NCI-H82 treated with DMSO at 0.1 percent for 48 hours (cell line): ENCODE measurements around the gene OGA.

ENCODE experiments used
- DNase-seq: peaks from one replicate; lab custom pipeline; 2025; ENCODE audit not compliant: unreplicated experiment; lab: John Stamatoyannopoulos, UW

Gene OGA

GRCh38 chr10:101761226-101761625 is 57.0 kb downstream of the OGA start:
- no peak for DNase-seq

GRCh38 chr10:101760510-101760909 is 57.7 kb downstream of the OGA start:
- DNase-seq = no peak

DNA sequence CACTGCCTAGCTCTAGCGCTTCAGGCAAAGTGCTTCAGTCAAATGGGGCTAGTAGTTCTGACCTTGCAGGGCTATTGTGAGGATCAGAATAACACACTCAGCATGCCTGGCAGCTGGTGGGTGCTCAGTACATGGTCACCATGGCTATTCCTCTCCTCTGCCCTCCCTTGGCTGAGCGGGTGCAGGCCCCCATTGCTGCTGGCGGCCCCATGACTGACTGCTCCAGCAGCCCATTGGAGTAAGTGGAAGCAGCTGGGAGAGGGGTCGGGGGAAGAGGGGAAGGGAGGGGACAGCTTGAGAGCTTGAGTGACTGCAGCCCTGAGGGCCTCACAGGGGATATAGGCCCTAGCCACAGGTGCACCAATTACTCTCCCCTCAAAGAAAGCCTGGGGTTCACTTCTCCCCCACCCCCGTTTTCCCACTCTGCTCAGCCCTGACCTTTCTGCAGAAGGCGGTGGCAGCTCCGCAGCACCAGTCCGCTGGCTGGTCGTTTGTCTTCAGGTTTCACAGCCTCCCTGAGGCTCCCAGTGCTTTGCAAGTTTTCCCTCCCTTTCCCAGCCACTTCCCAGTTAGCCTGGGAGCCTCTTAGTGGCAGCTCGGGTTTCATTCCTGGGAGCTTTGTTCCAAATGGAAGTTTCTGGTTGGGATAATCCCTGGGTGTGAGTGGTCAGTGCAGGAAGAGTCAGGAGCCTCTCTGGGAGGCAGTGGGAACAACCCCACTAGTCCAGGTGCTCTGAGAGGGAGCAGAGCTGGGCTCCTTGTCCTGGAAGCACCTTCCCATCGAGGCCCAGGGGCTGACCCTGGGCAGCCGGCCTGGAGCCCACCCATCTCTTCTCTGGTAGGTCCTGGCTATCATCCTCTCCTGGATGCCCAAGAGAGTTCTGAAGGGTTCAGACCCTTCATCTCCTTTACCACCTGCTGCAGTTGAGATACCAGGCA is 58.7 kb downstream of the OGA start:
- no peak for DNase-seq

- no peak for DNase-seq
Observed at GRCh38 chr10:101758858-101759257, 59.4 kb downstream of the OGA start.

DNA sequence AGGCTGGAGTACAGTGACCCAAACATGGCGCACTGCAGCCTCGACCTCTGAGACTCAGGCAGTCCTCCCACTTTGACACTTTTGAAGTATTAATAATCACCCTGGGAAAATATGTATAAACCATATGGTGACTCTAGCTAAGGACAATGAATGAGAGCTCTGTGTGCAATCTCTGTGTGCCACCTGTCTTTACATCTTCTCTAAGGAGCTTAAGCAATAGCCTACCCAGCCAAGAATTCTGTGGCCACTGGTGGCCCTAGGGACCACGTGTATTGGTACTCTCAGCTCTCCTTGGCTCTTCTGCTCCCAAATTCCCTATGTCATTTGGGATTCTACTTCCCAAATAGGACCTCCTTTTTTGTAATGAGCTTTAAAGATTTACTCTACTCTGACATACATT is 66.0 kb downstream of the OGA start:
- no peak for DNase-seq

GRCh38 chr10:101749047-101750016 is 68.9 kb downstream of the OGA start:
- DNase-seq = no peak

- DNase-seq = no peak
Observed at GRCh38 chr10:101748496-101748895, 69.7 kb downstream of the OGA start.

GRCh38 chr10:101745074-101745696 is 73.1 kb downstream of the OGA start:
- DNase-seq = no peak

DNA sequence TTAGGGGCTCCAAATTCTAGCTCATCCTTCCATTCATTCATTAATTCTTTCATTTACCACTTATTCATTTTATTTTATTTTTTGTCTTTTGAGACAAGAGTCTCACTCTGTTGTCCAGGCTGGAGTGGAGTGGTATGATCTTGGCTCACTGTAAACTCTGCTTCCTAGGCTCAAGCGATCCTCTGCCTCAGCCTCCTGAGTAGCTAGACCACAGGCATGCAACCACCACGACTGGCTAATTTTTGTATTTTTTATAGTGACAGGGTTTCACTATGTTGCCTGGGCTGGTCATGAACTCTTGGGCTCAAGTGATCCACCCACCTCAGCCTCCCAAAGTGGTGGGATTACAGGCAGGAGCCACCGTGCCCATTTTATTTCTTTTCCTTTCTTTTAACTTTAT is 74.0 kb downstream of the OGA start:
- DNase-seq = no peak

- no peak for DNase-seq
Observed at GRCh38 chr10:101741938-101742337, 76.3 kb downstream of the OGA start.

DNA sequence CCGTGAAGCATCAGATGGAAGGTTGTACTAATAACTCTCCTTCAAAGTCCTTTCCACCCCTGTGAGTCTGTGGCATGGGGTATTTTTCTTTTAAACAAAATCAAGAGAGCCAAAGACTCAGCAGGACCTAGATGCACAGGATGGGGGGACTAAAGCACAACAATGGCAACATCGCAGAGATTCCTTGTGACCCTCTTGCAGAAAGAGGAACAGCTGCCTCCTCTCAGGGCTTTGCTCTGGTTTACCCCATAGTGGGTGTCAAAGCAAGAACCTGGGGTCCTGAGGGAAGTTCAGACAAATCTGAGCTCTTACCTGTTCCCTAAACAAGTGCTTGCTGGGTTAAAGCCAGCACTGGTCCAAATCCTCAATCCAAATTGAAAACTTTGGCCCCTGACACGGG is 81.6 kb downstream of the OGA start:
- no peak for DNase-seq
